Measurements from ENCODE around the gene MOGAT3. TPM values are rescaled to one million over a fixed set of nuclear protein-coding genes. Genes with fewer than 3 reads are reported as not detected.

MOGAT3 gene
- total RNA-seq, 4 donors from 2014 or later: not detected

DNA sequence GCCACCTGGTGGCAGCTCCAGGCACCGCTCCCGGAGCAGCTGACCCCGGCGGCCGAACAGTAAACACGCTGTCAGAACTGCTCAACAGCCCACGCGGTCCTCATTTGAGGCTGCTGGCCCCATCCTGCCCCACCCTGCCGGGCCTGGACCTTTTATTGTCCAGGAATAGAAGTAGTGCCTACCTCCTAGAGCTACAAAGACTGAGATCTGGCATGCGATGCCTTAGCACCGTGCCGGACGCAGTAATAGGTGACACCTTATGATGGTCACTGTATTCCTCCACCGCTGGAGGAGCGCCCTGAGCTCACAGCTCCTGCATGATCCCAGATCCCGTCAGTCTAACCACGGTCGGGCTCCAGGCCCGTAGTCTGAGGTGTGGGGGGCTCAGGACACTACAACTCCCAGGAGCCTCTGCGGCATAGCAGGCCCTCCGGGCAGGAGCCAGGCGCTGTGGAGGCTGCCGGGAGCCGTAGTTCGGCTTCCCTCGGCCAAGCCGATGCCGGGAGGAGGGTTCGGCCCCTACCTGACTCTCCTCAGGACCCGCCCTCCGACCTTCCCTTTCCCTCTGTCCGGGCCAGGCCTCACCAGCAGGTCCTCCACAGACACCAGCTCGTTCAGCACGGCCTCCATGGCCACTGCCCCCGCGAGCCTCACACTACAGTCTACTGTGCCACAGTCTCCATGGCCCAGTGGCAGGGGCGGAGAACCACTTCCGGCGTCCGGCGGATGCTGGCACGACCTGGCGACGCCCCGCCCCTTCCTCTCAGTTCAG, 43.7 kb upstream of the MOGAT3 start, which contains the start of gene FIS1:
Gene FIS1 (minus strand): TSS at position 707 of the 772 bp plus-strand sequence. CDS start 77 bp downstream, at position 630.
- H3K4me3 ChIP-seq: peak within 1 kb of the TSS; percentile 53 to 85
- H3K9me3 ChIP-seq: no peaks in the 10 kb centered on the region
- no CpG with 5 or more reads among the region's 45 CpGs for WGBS, 2 donors (ENCODE audit: low coverage in 1 of 2)
- TF ChIP-seq POLR2A (IDR thresholded peaks at IDR 0.05) (peak; percentile 74 to 78), EP300 (IDR thresholded peaks at IDR 0.05) (no peak), POLR2AphosphoS5 (IDR thresholded peaks at IDR 0.05) (peak; percentile 90)
- TF ChIP-seq, protein P1, sequence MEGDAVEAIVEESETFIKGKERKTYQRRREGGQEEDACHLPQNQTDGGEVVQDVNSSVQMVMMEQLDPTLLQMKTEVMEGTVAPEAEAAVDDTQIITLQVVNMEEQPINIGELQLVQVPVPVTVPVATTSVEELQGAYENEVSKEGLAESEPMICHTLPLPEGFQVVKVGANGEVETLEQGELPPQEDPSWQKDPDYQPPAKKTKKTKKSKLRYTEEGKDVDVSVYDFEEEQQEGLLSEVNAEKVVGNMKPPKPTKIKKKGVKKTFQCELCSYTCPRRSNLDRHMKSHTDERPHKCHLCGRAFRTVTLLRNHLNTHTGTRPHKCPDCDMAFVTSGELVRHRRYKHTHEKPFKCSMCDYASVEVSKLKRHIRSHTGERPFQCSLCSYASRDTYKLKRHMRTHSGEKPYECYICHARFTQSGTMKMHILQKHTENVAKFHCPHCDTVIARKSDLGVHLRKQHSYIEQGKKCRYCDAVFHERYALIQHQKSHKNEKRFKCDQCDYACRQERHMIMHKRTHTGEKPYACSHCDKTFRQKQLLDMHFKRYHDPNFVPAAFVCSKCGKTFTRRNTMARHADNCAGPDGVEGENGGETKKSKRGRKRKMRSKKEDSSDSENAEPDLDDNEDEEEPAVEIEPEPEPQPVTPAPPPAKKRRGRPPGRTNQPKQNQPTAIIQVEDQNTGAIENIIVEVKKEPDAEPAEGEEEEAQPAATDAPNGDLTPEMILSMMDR (IDR thresholded peaks at IDR 0.05): peak in 3 of 4 experiments; percentile 93 to 96 (median 94)
- peak within 1 kb of the TSS; percentile 79 to 98 (median 93) for H3K27ac ChIP-seq
- peaks cover 0 to 52% of the 10 kb centered on the region in 2 donors for H3K36me3 ChIP-seq
- no peaks in the 10 kb centered on the region for H3K27me3 ChIP-seq
- peaks cover 0 to 65% (median 15%) of the 10 kb centered on the region in 3 donors for H3K4me1 ChIP-seq
- ATAC-seq: peak; percentile 98

DNA sequence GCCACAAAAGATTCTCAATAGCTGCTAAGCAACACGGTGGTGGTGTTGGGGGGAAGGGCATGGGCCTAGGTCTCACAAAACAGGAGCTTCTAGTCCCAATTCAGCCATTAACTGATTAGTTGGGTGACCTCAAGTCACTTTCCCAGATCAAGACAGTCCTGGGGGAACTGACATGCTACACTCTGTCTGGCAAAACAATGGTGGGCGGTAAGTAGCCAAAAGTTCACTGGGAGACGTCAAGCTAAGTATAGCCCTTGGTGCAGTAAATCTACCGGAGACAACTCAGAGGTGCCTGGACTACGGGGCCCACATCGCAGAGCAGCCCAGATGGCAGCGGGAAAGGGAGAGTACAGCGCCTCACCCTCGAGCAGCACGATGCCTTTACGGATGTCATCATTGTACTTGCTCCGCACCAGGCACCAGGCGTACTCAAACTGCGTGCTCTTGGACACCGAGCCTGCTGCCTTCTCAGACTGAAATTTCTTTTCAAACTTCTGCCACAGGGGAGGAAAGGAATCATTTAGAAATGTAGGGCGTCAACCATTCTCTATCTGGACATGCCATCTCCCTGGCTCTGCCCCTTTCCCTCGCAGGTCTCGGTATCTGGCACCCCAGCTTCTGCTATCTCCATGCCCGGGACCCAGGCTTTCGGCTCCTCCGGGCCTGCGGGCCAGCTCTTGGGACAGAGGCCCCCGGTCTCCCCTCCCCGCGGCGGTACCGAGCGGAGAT, 43.0 kb upstream of the MOGAT3 start:
- 12 to 27% methylated on average over 3 to 17 of the region's 28 CpGs for WGBS, 2 donors (ENCODE audit: low coverage in 1 of 2)
- ATAC-seq: no peak
- TF ChIP-seq POLR2AphosphoS5 (IDR thresholded peaks at IDR 0.05) (no peak), POLR2A (IDR thresholded peaks at IDR 0.05) (no peak), EP300 (IDR thresholded peaks at IDR 0.05) (no peak)
- TF ChIP-seq, protein P1 (IDR thresholded peaks at IDR 0.05): no peak

DNA sequence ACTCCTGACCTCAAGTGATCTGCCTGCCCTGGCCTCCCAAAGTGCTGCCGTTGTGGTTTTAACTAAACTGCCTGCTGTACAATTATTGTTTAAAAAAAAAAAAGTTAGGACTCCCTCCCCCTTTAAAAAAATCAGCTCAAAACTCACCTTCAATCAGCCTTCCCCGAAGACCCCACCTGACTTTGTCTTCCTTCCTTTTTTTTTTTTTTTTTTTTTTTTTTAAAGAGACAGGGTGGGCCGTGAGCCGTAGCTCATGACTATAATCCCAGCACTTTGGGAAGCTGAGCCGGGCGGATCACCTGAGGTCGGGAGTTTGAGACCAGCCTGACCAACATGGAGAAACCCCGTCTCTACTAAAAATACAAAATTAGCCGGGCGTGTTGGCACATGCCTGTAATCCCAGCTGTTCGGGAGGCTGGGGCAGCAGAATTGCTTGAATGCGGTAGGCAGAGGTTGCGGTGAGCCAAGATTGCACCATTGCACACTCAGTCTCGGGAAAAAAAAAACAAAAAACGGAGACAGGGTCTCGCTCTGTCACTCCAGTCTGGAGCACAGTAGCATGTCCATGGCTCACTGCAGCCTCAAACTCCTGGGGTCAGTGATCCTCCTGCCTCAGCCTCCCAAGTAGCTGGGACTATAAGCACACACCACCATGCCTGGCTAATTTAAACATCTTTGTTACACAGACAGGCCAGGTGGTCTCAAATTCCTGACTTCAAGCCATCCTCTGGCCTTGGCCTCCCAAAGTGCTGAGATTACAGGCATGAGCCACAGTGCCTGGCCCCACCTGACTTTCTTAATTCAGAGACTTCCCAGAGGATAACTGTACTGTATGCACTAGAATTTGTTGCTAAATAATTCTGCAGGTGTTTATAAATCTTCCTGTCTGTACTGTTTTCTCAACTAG, 40.9 kb upstream of the MOGAT3 start:
- H3K4me1 ChIP-seq: peaks cover 0 to 90% (median 31%) of the 10 kb centered on the region in 3 donors
- H3K27me3 ChIP-seq: no peaks in the 10 kb centered on the region
- ATAC-seq: no peak
- H3K4me3 ChIP-seq: no peak overlapping the region
- 63 to 71% methylated on average over 3 to 6 of the region's 16 CpGs for WGBS, 2 donors (ENCODE audit: low coverage in 1 of 2)
- H3K9me3 ChIP-seq: no peaks in the 10 kb centered on the region
- peak overlapping the region in 2 of 4 donors; percentile 23 to 84 for H3K27ac ChIP-seq
- no peak for TF ChIP-seq EP300 (IDR thresholded peaks at IDR 0.05)
- TF ChIP-seq, protein P1 (IDR thresholded peaks at IDR 0.05): no peak
- TF ChIP-seq POLR2A (IDR thresholded peaks at IDR 0.05): no peak
- TF ChIP-seq POLR2AphosphoS5 (IDR thresholded peaks at IDR 0.05): no peak
- peaks cover 0 to 55% of the 10 kb centered on the region in 2 donors for H3K36me3 ChIP-seq

More for the DNA sequence above, 43.0 kb upstream of the MOGAT3 start:
- Histone ChIP-seq H3K36me3 (peaks cover 0 to 52% of the 10 kb centered on the region in 2 donors), H3K27me3 (no peaks in the 10 kb centered on the region), H3K9me3 (no peaks in the 10 kb centered on the region), H3K4me3 (peak overlapping the region; percentile 53 to 85), H3K4me1 (peaks cover 0 to 71% (median 15%) of the 10 kb centered on the region in 3 donors), H3K27ac (peak overlapping the region; percentile 79 to 98 (median 93))

DNA sequence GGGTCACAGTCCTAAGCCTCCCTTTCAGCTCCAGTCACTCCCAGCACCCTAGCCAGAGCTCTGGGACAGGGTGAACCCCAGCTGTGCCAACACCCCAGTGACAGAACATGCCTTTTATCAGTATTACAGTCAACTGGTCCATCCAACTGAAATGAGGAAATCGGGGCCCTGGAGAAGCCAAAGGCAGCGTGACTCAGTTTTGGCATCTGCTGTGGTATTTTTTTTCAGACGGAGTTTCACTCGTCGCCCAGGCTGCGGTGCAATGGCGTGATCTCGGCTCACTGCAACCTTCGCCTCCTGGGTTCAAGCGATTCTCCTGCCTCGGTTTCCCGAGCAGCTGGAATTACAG, 40.2 kb upstream of the MOGAT3 start:
- WGBS, 2 donors (ENCODE audit: low coverage in 1 of 2): 88% methylated on average over 8 of the region's 12 CpGs; no CpG with 5 or more reads in 1 of the 2 donors
- ATAC-seq: no peak
- no peaks in the 10 kb centered on the region for H3K27me3 ChIP-seq
- no peak overlapping the region for H3K4me3 ChIP-seq
- H3K36me3 ChIP-seq: peaks cover 0 to 62% of the 10 kb centered on the region in 2 donors
- peak overlapping the region in 2 of 4 donors; percentile 79 to 84 for H3K27ac ChIP-seq
- peaks cover 0 to 90% (median 31%) of the 10 kb centered on the region in 3 donors for H3K4me1 ChIP-seq
- H3K9me3 ChIP-seq: no peaks in the 10 kb centered on the region
- TF ChIP-seq, protein P1 (IDR thresholded peaks at IDR 0.05): no peak

Data from gastroesophageal sphincter (tissue), 4 donors.